Mesothelial cell of epicardium (in vitro differentiated cells): ENCODE data around the gene AQP3. TPM values are rescaled to one million over a fixed set of nuclear protein-coding genes. Genes with fewer than 3 reads are reported as not detected.
A peak's percentile ranks its signal among the peaks of the same experiment; 100 is the strongest.
"Not testable (repeated sequence)": the region's sequence is repeated elsewhere in the genome, so short reads cannot be mapped to it uniquely, and the experiment has no call there.

Experiments
- DNase-seq, 2 experiments: peaks; one replicate each; pipeline ENCODE4 v3.0.0; 2021; ENCODE audit warnings: low spot score in 2 of 2; ENCODE audit not compliant: unreplicated experiment in 2 of 2
- H3K27ac Mint-ChIP-seq: 2 replicates; pipeline ENCODE4 v1.8.0; 2021; ENCODE audit warnings: mixed read lengths
- H3K27me3 Mint-ChIP-seq: 2 replicates; pipeline ENCODE4 v1.8.0; 2021; ENCODE audit warnings: low read depth, mixed read lengths
- H3K36me3 Mint-ChIP-seq: 2 replicates; pipeline ENCODE4 v1.8.0; 2021; ENCODE audit warnings: mixed read lengths
- H3K4me1 Mint-ChIP-seq: 2 replicates; pipeline ENCODE4 v1.8.0; 2021; ENCODE audit warnings: mixed read lengths
- H3K4me3 Mint-ChIP-seq: 2 replicates; pipeline ENCODE4 v1.8.0; 2021; ENCODE audit warnings: mild to moderate bottlenecking, moderate library complexity, mixed read lengths
- H3K9me3 Mint-ChIP-seq: 2 replicates; pipeline ENCODE4 v1.8.0; 2021; ENCODE audit warnings: mixed read lengths
- CTCF ChIP-seq: fragments of 200-600 bp; sonication (generic); IDR thresholded peaks from one replicate; pipeline ENCODE4 v1.5.0; 2021; ENCODE audit warnings: antibody characterized with exemption; ENCODE audit not compliant: unreplicated experiment
- total RNA-seq: library from RNA; stranded (reverse); gene quantifications from 3 replicates; pipeline ENCODE4 v1.2.1, GENCODE V29; 2021

Gene AQP3
- total RNA-seq, 1 donor from 2014 or later: 1.5 TPM

- H3K36me3 Mint-ChIP-seq: peaks cover 21% of the 10 kb centered on the region
- no peak for TF ChIP-seq CTCF
- H3K27ac Mint-ChIP-seq: no peak overlapping the region
- H3K4me1 Mint-ChIP-seq: peaks cover 4% of the 10 kb centered on the region
- DNase-seq: no peak
- no peaks in the 10 kb centered on the region for H3K9me3 Mint-ChIP-seq
- no peaks in the 10 kb centered on the region for H3K27me3 Mint-ChIP-seq
- no peak overlapping the region for H3K4me3 Mint-ChIP-seq
Observed at GRCh38 chr9:33461492-33461891, 14.1 kb upstream of the AQP3 start.

- Mint-ChIP-seq H3K36me3 (peaks cover 21% of the 10 kb centered on the region), H3K4me1 (peaks cover 4% of the 10 kb centered on the region), H3K27me3 (no peaks in the 10 kb centered on the region), H3K27ac (no peak overlapping the region), H3K4me3 (no peak overlapping the region), H3K9me3 (no peaks in the 10 kb centered on the region)
- DNase-seq: no peak
- no peak for TF ChIP-seq CTCF
Observed at GRCh38 chr9:33460854-33461253, 13.5 kb upstream of the AQP3 start.

DNA sequence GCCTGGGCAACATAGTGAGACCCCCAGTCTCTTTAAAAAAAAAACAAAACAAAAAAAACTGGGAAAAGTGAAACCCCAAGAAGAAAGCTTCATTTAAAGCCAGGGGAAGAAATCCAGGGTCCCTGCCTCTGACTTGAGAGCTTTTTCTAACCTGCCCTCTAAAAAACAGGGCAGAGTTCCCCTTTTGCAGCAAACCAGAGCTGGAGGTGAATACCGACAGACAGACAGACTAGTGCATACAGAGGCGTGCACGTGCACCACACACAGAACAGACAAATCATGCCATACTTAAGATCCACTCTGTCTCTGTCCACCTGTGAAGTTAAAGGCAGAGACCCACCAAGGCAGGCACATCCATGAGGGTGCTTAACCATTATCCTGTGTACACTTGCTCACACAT, 11.7 kb upstream of the AQP3 start:
- TF ChIP-seq CTCF: no peak
- no peaks in the 10 kb centered on the region for H3K27me3 Mint-ChIP-seq
- no peaks in the 10 kb centered on the region for H3K9me3 Mint-ChIP-seq
- H3K36me3 Mint-ChIP-seq: peaks cover 9% of the 10 kb centered on the region
- no peak for DNase-seq
- no peak overlapping the region for H3K27ac Mint-ChIP-seq
- H3K4me3 Mint-ChIP-seq: no peak overlapping the region
- peaks cover 4% of the 10 kb centered on the region for H3K4me1 Mint-ChIP-seq

- no peaks in the 10 kb centered on the region for H3K9me3 Mint-ChIP-seq
- peaks cover 4% of the 10 kb centered on the region for H3K4me1 Mint-ChIP-seq
- H3K36me3 Mint-ChIP-seq: peaks cover 9% of the 10 kb centered on the region
- no peak overlapping the region for H3K4me3 Mint-ChIP-seq
- TF ChIP-seq CTCF: no peak
- H3K27me3 Mint-ChIP-seq: no peaks in the 10 kb centered on the region
- DNase-seq: no peak
- peak overlapping the region; percentile 69 for H3K27ac Mint-ChIP-seq
Observed at GRCh38 chr9:33458444-33458843, 11.1 kb upstream of the AQP3 start.

DNA sequence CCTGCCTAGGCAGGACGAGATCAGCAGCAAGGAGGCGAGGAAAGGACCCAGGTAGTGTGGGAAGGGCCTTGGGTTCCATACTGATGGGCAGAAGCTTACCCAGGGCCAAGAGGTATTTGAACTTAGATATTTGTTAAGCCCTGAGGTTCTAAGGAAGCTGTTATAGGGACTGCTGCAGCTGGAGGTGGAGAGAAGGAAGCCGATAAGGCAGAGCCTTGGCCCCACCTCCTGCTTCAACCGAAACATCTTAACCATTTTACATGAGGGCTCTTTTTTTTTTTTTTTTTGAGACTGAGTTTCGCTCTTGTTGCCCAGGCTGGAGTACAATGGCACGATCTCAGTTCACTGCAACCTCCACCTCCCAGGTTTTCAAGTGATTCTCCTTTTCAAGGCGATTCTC, 8.6 kb upstream of the AQP3 start:
- no peak for TF ChIP-seq CTCF
- no peaks in the 10 kb centered on the region for H3K9me3 Mint-ChIP-seq
- H3K27me3 Mint-ChIP-seq: no peaks in the 10 kb centered on the region
- H3K4me3 Mint-ChIP-seq: no peak overlapping the region
- no peaks in the 10 kb centered on the region for H3K36me3 Mint-ChIP-seq
- H3K27ac Mint-ChIP-seq: no peak overlapping the region
- peaks cover 11% of the 10 kb centered on the region for H3K4me1 Mint-ChIP-seq
- DNase-seq: no peak

DNA sequence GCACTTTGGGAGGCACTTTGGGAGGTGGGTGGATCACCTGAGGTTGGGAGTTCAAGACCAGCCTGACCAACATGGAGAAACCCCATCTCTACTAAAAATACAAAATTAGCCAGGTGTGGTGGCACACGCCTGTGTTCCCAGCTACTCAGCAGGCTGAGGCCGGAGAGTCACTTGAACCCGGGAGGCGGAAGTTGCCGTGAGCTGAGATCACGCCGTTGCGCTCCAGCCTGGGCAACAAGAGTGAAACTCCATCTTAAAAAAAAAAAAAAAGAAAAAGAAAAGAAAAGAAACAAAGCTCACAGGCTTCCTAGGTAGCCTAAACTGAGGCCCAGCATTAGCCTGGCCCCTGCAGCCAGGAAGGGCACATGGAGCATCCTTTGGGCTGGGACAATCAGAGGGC, 8.1 kb upstream of the AQP3 start:
- H3K36me3 Mint-ChIP-seq, H3K27ac Mint-ChIP-seq, H3K4me3 Mint-ChIP-seq, DNase-seq, H3K27me3 Mint-ChIP-seq, H3K9me3 Mint-ChIP-seq: not testable (repeated sequence)
- H3K4me1 Mint-ChIP-seq: peaks cover 11% of the 10 kb centered on the region

- H3K4me1 Mint-ChIP-seq: peaks cover 11% of the 10 kb centered on the region
- not testable (repeated sequence) for H3K9me3 Mint-ChIP-seq, DNase-seq, H3K4me3 Mint-ChIP-seq, H3K27me3 Mint-ChIP-seq, H3K36me3 Mint-ChIP-seq, H3K27ac Mint-ChIP-seq
Observed at GRCh38 chr9:33454661-33455026, 7.3 kb upstream of the AQP3 start.
